ENCODE data around the gene MAST1. TPM values are rescaled to one million over a fixed set of nuclear protein-coding genes. Genes with fewer than 3 reads are reported as not detected.
A peak's percentile ranks its signal among the peaks of the same experiment; 100 is the strongest.

Gene MAST1
- total and polyA plus RNA-seq, 10 donors = 0.12 to 0.65 (median 0.32) TPM; not detected in 2

DNA sequence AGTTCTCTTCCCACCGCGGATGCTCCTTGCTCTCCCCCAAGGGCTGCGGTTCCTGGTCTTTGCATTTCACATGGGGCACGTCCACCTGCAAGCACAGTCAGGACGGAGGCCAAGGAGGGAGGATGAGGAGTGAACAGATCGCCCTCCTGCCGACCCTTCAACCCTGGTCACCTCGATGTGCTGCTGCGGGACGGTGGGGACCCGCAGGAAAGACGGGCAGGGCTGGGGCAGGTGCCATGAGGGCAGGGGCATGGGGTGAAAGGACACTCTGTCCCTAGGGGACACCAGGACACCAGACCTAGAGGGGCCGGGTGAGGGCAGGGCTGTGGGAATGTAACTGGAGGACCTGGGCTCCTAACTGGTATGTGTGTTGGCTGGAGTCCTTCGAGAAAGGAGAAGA lies 79.9 kb downstream of the MAST1 start:
- TF ChIP-seq POLR2AphosphoS5 (IDR thresholded peaks at IDR 0.05) = peak in 1 of 3 donors; percentile 48
- TF ChIP-seq, protein P1, sequence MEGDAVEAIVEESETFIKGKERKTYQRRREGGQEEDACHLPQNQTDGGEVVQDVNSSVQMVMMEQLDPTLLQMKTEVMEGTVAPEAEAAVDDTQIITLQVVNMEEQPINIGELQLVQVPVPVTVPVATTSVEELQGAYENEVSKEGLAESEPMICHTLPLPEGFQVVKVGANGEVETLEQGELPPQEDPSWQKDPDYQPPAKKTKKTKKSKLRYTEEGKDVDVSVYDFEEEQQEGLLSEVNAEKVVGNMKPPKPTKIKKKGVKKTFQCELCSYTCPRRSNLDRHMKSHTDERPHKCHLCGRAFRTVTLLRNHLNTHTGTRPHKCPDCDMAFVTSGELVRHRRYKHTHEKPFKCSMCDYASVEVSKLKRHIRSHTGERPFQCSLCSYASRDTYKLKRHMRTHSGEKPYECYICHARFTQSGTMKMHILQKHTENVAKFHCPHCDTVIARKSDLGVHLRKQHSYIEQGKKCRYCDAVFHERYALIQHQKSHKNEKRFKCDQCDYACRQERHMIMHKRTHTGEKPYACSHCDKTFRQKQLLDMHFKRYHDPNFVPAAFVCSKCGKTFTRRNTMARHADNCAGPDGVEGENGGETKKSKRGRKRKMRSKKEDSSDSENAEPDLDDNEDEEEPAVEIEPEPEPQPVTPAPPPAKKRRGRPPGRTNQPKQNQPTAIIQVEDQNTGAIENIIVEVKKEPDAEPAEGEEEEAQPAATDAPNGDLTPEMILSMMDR (IDR thresholded peaks at IDR 0.05 in 8 of 11, conservative IDR thresholded peaks at IDR 0.05 in 3 of 11) = no peak
- Histone ChIP-seq H3K27me3 (replicated peaks in 1 of 7) (no peaks in the 10 kb centered on the region), H3K4me1 (peaks cover 11 to 36% (median 28%) of the 10 kb centered on the region in 6 donors), H3K27ac (no peak overlapping the region), H3K36me3 (peaks cover 0 to 18% (median 12%) of the 10 kb centered on the region in 6 donors), H3K9me3 (no peaks in the 10 kb centered on the region), H3K4me3 (no peak overlapping the region)
- 90 to 97% (median 92%) methylated on average over 14 of the region's 14 CpGs for WGBS, 5 donors
- no peak for DNase-seq
- intact Hi-C loops (cut with DNase I; ENCODE audit: low total_unique reads) = no loop called here

DNA sequence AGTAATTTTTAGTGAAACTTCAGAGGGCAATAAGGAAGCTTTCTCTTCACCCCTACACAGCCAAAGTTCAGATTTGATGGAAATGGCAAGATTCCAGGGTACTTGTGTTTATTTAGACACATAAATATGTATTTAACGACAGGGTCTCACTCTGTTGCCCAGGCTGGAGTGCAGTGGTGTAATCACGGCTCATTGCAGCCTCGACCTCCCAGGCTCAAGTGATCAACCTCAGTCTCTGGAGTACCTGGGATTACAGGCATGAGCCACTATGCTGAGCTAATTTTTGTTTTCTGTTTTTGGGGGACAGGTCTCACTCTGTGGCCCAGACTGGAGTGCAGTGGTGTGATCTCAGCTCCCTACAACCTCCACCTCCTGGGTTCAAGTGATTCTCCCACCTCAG lies 82.7 kb downstream of the MAST1 start:
- Histone ChIP-seq H3K4me3 (no peak overlapping the region), H3K4me1 (peaks cover 4 to 17% (median 12%) of the 10 kb centered on the region in 6 donors), H3K27me3 (replicated peaks in 1 of 7) (no peaks in the 10 kb centered on the region), H3K9me3 (no peaks in the 10 kb centered on the region), H3K27ac (no peak overlapping the region), H3K36me3 (peaks cover 6 to 46% (median 39%) of the 10 kb centered on the region in 6 donors)
- 69 to 82% (median 78%) methylated on average over 3 of the region's 3 CpGs for WGBS, 5 donors
- no peak for DNase-seq
- intact Hi-C loops (cut with DNase I; ENCODE audit: low total_unique reads) = no loop called here
- TF ChIP-seq POLR2A (IDR thresholded peaks at IDR 0.05) (no peak), POLR2AphosphoS5 (IDR thresholded peaks at IDR 0.05) (no peak)
- TF ChIP-seq, protein P1 (IDR thresholded peaks at IDR 0.05 in 8 of 11, conservative IDR thresholded peaks at IDR 0.05 in 3 of 11) = no peak

DNA sequence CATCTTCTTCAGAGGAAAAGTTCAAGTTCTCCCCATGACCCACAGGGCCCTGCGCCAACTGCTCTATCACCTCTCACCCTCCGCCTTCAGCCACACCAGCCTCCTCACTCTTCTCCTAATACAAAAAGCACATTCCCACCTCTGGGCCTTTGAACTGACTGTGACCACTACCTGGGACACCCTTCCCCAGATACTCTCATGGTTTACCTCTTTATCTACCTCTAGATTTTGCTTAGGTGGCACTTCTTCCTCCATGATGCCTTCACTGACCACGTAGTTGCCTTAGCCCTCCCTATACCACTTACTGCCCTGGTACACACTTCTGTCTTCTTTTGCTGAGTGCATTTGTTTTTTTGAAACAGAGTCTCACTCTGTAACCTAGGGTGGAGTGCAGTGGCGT lies 84.6 kb downstream of the MAST1 start:
- 95 to 98% (median 97%) methylated on average over 4 of the region's 4 CpGs for WGBS, 5 donors
- peaks cover 4 to 17% (median 12%) of the 10 kb centered on the region in 6 donors for H3K4me1 ChIP-seq
- no peak for DNase-seq
- peaks cover 13 to 65% (median 58%) of the 10 kb centered on the region in 6 donors for H3K36me3 ChIP-seq
- H3K4me3 ChIP-seq = no peak overlapping the region
- no peaks in the 10 kb centered on the region for H3K9me3 ChIP-seq
- TF ChIP-seq, protein P1 (IDR thresholded peaks at IDR 0.05 in 8 of 11, conservative IDR thresholded peaks at IDR 0.05 in 3 of 11) = no peak
- TF ChIP-seq POLR2A (IDR thresholded peaks at IDR 0.05) (no peak), POLR2AphosphoS5 (IDR thresholded peaks at IDR 0.05) (no peak)
- intact Hi-C loops (cut with DNase I; ENCODE audit: low total_unique reads) = no loop called here
- no peaks in the 10 kb centered on the region for H3K27me3 ChIP-seq (replicated peaks in 1 of 7)
- no peak overlapping the region for H3K27ac ChIP-seq

Small RNA genes within 50 kb of the gene (microRNA-seq; reads per million reads assigned to microRNA genes)
- 0 to 0.70 (median 0.36) reads per million in 3 donors for gene MIR5695
- gene MIR6794 = 0 to 0.35 (median 0) reads per million in 3 donors

Small RNA genes within 50 kb of the gene (small RNA-seq; reads per million reads assigned to genes)
- gene MIR5695 = 0 to 0.23 (median 0.07) reads per million in 4 donors
- 0 reads per million in 4 donors for gene MIR6794

Other genes with a start within 250 kb of the MAST1 start
- gene ZNF490, start 227.7 kb upstream of the MAST1 start, total RNA-seq = 10 to 100 TPM; 11.6 to 21.7 (median 15.4) TPM
- gene ZNF490, start 227.7 kb upstream of the MAST1 start, polyA plus RNA-seq = 1 to 10 TPM in 1 of 3 donors, under 1 TPM in 2; 0.77 to 1.1 (median 0.93) TPM
- gene ZNF791, start 227.6 kb upstream of the MAST1 start, total RNA-seq = 10 to 100 TPM; 27.8 to 64.9 (median 33.4) TPM
- 10 to 100 TPM in 1 of 3 donors, 1 to 10 TPM in 2; 6.8 to 11.1 (median 7.3) TPM for gene ZNF791, start 227.6 kb upstream of the MAST1 start, polyA plus RNA-seq
- gene MAN2B1, start 171.8 kb upstream of the MAST1 start, total RNA-seq = 100 to 1,000 TPM; 145 to 288 (median 218) TPM
- 100 to 1,000 TPM in 1 of 3 donors, 10 to 100 TPM in 2; 50.6 to 122 (median 83.3) TPM for gene MAN2B1, start 171.8 kb upstream of the MAST1 start, polyA plus RNA-seq
- 10 to 100 TPM in 6 of 7 donors, 1 to 10 TPM in 1; 6.4 to 15.7 (median 12.9) TPM for gene WDR83, start 171.7 kb upstream of the MAST1 start, total RNA-seq
- gene WDR83, start 171.7 kb upstream of the MAST1 start, polyA plus RNA-seq = 10 to 100 TPM; 17.0 to 19.5 (median 19.0) TPM
- gene DHPS, start 156.6 kb upstream of the MAST1 start, total RNA-seq = 100 to 1,000 TPM in 3 of 7 donors, 10 to 100 TPM in 4; 86.8 to 158 (median 96.0) TPM
- 10 to 100 TPM; 55.1 to 76.6 (median 59.3) TPM for gene DHPS, start 156.6 kb upstream of the MAST1 start, polyA plus RNA-seq
- gene GNG14, start 150.5 kb upstream of the MAST1 start, total RNA-seq = not detected
- gene GNG14, start 150.5 kb upstream of the MAST1 start, polyA plus RNA-seq = not detected
- gene FBXW9, start 141.9 kb upstream of the MAST1 start, total RNA-seq = 1 to 10 TPM; 1.7 to 5.3 (median 3.8) TPM
- gene FBXW9, start 141.9 kb upstream of the MAST1 start, polyA plus RNA-seq = 1 to 10 TPM; 4.8 to 7.4 (median 5.2) TPM
- gene TNPO2, start 114.6 kb upstream of the MAST1 start, total RNA-seq = 10 to 100 TPM; 47.5 to 83.6 (median 61.5) TPM
- 10 to 100 TPM; 15.8 to 30.4 (median 22.9) TPM for gene TNPO2, start 114.6 kb upstream of the MAST1 start, polyA plus RNA-seq
- 100 to 1,000 TPM; 127 to 225 (median 150) TPM for gene TRIR, start 103.8 kb upstream of the MAST1 start, total RNA-seq
- gene TRIR, start 103.8 kb upstream of the MAST1 start, polyA plus RNA-seq = 100 to 1,000 TPM; 346 to 403 (median 386) TPM
- gene GET3, start 101.0 kb upstream of the MAST1 start, total RNA-seq = 10 to 100 TPM; 32.7 to 50.7 (median 38.4) TPM
- gene GET3, start 101.0 kb upstream of the MAST1 start, polyA plus RNA-seq = 10 to 100 TPM; 35.4 to 68.0 (median 52.8) TPM
- not detected for gene BEST2, start 86.7 kb upstream of the MAST1 start, total RNA-seq
- gene BEST2, start 86.7 kb upstream of the MAST1 start, polyA plus RNA-seq = not detected
- 10 to 100 TPM; 14.8 to 27.4 (median 25.2) TPM for gene HOOK2, start 63.0 kb upstream of the MAST1 start, total RNA-seq
- gene HOOK2, start 63.0 kb upstream of the MAST1 start, polyA plus RNA-seq = 10 to 100 TPM in 2 of 3 donors, 1 to 10 TPM in 1; 7.1 to 24.3 (median 20.5) TPM
- gene JUNB, start 47.0 kb upstream of the MAST1 start, total RNA-seq = 100 to 1,000 TPM; 102 to 363 (median 189) TPM
- gene JUNB, start 47.0 kb upstream of the MAST1 start, polyA plus RNA-seq = 100 to 1,000 TPM in 1 of 3 donors, 10 to 100 TPM in 2; 57.5 to 118 (median 64.0) TPM
- gene PRDX2, start 36.7 kb upstream of the MAST1 start, total RNA-seq = 100 to 1,000 TPM in 6 of 7 donors, 10 to 100 TPM in 1; 97.9 to 203 (median 140) TPM
- gene PRDX2, start 36.7 kb upstream of the MAST1 start, polyA plus RNA-seq = 100 to 1,000 TPM in 2 of 3 donors, 10 to 100 TPM in 1; 78.3 to 123 (median 108) TPM
- 1 to 10 TPM in 4 of 7 donors, not detected in 3; 1.1 to 4.8 (median 3.4) TPM for gene THSD8, start 36.4 kb upstream of the MAST1 start, total RNA-seq
- gene THSD8, start 36.4 kb upstream of the MAST1 start, polyA plus RNA-seq = 1 to 10 TPM; 5.2 to 9.1 (median 5.7) TPM
- 10 to 100 TPM in 6 of 7 donors, 1 to 10 TPM in 1; 9.8 to 15.9 (median 11.7) TPM for gene RNASEH2A, start 31.9 kb upstream of the MAST1 start, total RNA-seq
- 10 to 100 TPM in 2 of 3 donors, 1 to 10 TPM in 1; 4.4 to 12.2 (median 11.4) TPM for gene RNASEH2A, start 31.9 kb upstream of the MAST1 start, polyA plus RNA-seq
- not detected for gene RTBDN, start 3.9 kb upstream of the MAST1 start, total RNA-seq
- not detected for gene RTBDN, start 3.9 kb upstream of the MAST1 start, polyA plus RNA-seq
- gene DNASE2, start 42.9 kb downstream of the MAST1 start, total RNA-seq = 10 to 100 TPM; 20.4 to 36.1 (median 24.4) TPM
- gene DNASE2, start 42.9 kb downstream of the MAST1 start, polyA plus RNA-seq = 10 to 100 TPM; 19.5 to 33.9 (median 28.1) TPM
- gene KLF1, start 48.7 kb downstream of the MAST1 start, total RNA-seq = 10 to 100 TPM in 1 of 7 donors, 1 to 10 TPM in 3, under 1 TPM in 2, not detected in 1; 0.44 to 13.0 (median 2.7) TPM
- under 1 TPM; 0.13 to 0.67 (median 0.33) TPM for gene KLF1, start 48.7 kb downstream of the MAST1 start, polyA plus RNA-seq
- gene GCDH, start 52.6 kb downstream of the MAST1 start, total RNA-seq = 10 to 100 TPM; 19.0 to 48.4 (median 29.3) TPM
- gene GCDH, start 52.6 kb downstream of the MAST1 start, polyA plus RNA-seq = 10 to 100 TPM; 16.3 to 29.4 (median 20.1) TPM
- under 1 TPM in 1 of 7 donors, not detected in 6; 0.74 TPM for gene SYCE2, start 80.8 kb downstream of the MAST1 start, total RNA-seq
- under 1 TPM; 0.29 to 0.85 (median 0.30) TPM for gene SYCE2, start 80.8 kb downstream of the MAST1 start, polyA plus RNA-seq
- gene FARSA, start 95.2 kb downstream of the MAST1 start, total RNA-seq = 10 to 100 TPM; 32.8 to 49.9 (median 42.2) TPM
- gene FARSA, start 95.2 kb downstream of the MAST1 start, polyA plus RNA-seq = 10 to 100 TPM; 25.1 to 55.4 (median 36.3) TPM
- gene CALR, start 100.1 kb downstream of the MAST1 start, total RNA-seq = 100 to 1,000 TPM; 306 to 828 (median 571) TPM
- gene CALR, start 100.1 kb downstream of the MAST1 start, polyA plus RNA-seq = 100 to 1,000 TPM; 150 to 194 (median 193) TPM
- gene RAD23A, start 107.3 kb downstream of the MAST1 start, total RNA-seq = 100 to 1,000 TPM in 1 of 7 donors, 10 to 100 TPM in 6; 80.4 to 109 (median 90.8) TPM
- gene RAD23A, start 107.3 kb downstream of the MAST1 start, polyA plus RNA-seq = 100 to 1,000 TPM in 2 of 3 donors, 10 to 100 TPM in 1; 88.6 to 134 (median 115) TPM
- gene GADD45GIP1, start 118.7 kb downstream of the MAST1 start, total RNA-seq = 10 to 100 TPM; 12.8 to 33.4 (median 15.8) TPM
- gene GADD45GIP1, start 118.7 kb downstream of the MAST1 start, polyA plus RNA-seq = 10 to 100 TPM; 39.7 to 47.9 (median 40.8) TPM
- not detected for gene DAND5, start 131.1 kb downstream of the MAST1 start, total RNA-seq
- not detected for gene DAND5, start 131.1 kb downstream of the MAST1 start, polyA plus RNA-seq
- gene NFIX, start 157.0 kb downstream of the MAST1 start, total RNA-seq = 10 to 100 TPM; 12.3 to 41.4 (median 26.7) TPM
- gene NFIX, start 157.0 kb downstream of the MAST1 start, polyA plus RNA-seq = 1 to 10 TPM; 1.1 to 7.7 (median 1.5) TPM

All from spleen (tissue), 11 donors.